ENCODE results near the gene TMPRSS11D. TPM values are rescaled to one million over a fixed set of nuclear protein-coding genes. Genes with fewer than 3 reads are reported as not detected.

The TMPRSS11D gene
- total RNA-seq, 2 experiments from 2014 or later = not detected

DNA sequence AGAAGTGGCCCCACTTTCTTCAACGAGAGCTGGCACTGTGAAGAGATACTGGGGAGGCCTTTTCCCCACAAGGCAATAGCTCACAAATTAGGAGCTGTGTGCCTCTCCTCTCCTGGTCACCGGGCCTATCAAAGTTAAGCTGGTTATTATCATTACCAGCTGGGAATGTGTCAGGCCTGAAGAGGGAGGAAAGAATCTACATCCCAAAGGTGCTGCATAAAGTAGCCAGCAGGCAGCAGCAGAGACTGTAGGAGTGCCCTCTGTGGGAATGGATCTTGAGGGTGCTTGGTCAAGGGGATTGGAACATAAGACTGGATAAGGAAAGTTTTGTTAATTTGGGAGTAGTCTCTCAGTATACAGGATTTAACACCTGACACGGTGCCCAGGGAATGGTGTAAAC is 9.1 kb upstream of the TMPRSS11D start:
- no peaks in the 10 kb centered on the region for H3K4me1 Mint-ChIP-seq (ENCODE audit: low read depth)
- no peak for DNase-seq
- H3K27ac Mint-ChIP-seq = no peak overlapping the region
- TF ChIP-seq, protein P1, sequence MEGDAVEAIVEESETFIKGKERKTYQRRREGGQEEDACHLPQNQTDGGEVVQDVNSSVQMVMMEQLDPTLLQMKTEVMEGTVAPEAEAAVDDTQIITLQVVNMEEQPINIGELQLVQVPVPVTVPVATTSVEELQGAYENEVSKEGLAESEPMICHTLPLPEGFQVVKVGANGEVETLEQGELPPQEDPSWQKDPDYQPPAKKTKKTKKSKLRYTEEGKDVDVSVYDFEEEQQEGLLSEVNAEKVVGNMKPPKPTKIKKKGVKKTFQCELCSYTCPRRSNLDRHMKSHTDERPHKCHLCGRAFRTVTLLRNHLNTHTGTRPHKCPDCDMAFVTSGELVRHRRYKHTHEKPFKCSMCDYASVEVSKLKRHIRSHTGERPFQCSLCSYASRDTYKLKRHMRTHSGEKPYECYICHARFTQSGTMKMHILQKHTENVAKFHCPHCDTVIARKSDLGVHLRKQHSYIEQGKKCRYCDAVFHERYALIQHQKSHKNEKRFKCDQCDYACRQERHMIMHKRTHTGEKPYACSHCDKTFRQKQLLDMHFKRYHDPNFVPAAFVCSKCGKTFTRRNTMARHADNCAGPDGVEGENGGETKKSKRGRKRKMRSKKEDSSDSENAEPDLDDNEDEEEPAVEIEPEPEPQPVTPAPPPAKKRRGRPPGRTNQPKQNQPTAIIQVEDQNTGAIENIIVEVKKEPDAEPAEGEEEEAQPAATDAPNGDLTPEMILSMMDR (IDR thresholded peaks at IDR 0.05) = no peak
- no peaks in the 10 kb centered on the region for H3K27me3 Mint-ChIP-seq
- no peak for ATAC-seq
- H3K36me3 Mint-ChIP-seq (ENCODE audit: low read depth) = no peaks in the 10 kb centered on the region
- CTCF ChIA-PET = interaction anchor here (1.7 kb wide), 1 partner anchor 146 kb away, joined by 5 read pairs; no protein-coding TSS in a partner anchor
- H3K4me3 Mint-ChIP-seq = no peak overlapping the region
- intact Hi-C loops (cut with micrococcal nuclease) = no loop called here
- POLR2A ChIA-PET = no interaction called here
- H3K9me3 Mint-ChIP-seq = no peaks in the 10 kb centered on the region

DNA sequence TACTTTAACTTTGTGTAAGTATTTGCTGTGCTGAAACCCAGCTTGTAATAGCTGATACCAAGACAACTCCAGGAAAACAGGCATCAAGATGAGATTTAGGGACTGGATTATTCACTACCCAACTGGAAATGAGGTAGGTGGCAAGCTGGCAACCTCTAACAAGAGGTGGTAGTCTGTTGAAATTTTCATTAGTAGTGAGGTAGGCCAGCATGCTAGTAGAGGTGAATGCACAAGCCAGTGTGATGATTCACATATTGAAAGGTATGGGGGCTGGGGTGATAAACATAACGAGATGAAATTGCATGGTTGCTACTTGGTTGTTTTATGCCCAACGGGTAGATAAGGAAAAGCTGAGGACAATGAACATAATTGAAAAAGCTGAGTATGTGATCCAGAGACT is 8.5 kb upstream of the TMPRSS11D start:
- TF ChIP-seq, protein P1 (IDR thresholded peaks at IDR 0.05) = no peak
- no peaks in the 10 kb centered on the region for H3K36me3 Mint-ChIP-seq (ENCODE audit: low read depth)
- H3K9me3 Mint-ChIP-seq = no peaks in the 10 kb centered on the region
- DNase-seq (no peak), ATAC-seq (no peak)
- ChIA-PET POLR2A (no interaction called here), CTCF (interaction anchor here (1.7 kb wide), 1 partner anchor 145 kb away, joined by 5 read pairs; no protein-coding TSS in a partner anchor)
- H3K27me3 Mint-ChIP-seq = no peaks in the 10 kb centered on the region
- intact Hi-C loops (cut with micrococcal nuclease) = no loop called here
- H3K27ac Mint-ChIP-seq = no peak overlapping the region
- no peak overlapping the region for H3K4me3 Mint-ChIP-seq
- no peaks in the 10 kb centered on the region for H3K4me1 Mint-ChIP-seq (ENCODE audit: low read depth)

DNA sequence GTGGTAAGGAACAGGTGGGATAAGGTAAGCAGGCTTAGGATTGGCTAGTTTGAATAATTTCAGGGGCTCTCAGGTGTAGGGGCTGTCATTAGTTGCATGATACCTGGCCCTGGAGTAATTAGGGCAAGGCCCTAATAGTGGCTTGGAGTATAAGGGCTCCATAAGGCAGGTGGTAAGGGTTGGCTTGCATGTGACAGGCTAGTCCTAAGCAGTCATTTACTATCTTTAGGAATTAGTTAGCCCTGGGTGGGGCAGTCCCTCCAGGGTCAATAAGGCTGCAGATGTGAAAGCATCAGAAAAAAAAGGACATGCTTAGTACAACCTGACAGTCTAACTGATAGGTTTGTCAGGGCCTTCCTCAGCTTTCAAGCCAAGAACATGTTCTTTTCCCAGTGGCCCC is 7.8 kb upstream of the TMPRSS11D start:
- TF ChIP-seq, protein P1 (IDR thresholded peaks at IDR 0.05) = no peak
- Mint-ChIP-seq H3K27ac (no peak overlapping the region), H3K36me3 (ENCODE audit: low read depth) (no peaks in the 10 kb centered on the region), H3K4me3 (no peak overlapping the region), H3K4me1 (ENCODE audit: low read depth) (no peaks in the 10 kb centered on the region), H3K27me3 (no peaks in the 10 kb centered on the region), H3K9me3 (no peaks in the 10 kb centered on the region)
- POLR2A ChIA-PET = no interaction called here
- CTCF ChIA-PET = interaction anchor here (0.6 to 1.7 kb wide), 2 partner anchors 9 to 145 kb away, joined by 3 to 5 read pairs; no protein-coding TSS in a partner anchor
- intact Hi-C loops (cut with micrococcal nuclease) = no loop called here
- no peak for ATAC-seq
- DNase-seq = no peak

DNA sequence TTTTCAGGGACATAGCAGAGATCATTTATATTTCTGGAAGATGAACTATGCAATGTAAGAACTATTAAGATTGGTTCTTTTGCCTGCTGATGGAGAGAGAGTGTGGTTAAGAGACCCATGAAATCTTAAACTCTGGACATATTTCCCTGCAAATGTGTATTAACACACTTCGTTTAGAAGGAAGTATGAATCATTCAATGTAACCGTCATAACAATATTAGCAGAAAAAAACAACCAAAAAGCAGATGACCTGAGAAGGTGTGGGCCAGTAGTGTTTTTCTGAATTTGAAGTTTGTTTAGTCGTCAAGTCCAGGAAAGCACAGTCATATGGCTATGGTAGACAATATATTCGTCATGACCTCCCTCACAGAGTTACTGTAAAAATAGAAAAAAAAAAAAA is 2.5 kb upstream of the TMPRSS11D start:
- Mint-ChIP-seq H3K36me3 (ENCODE audit: low read depth) (no peaks in the 10 kb centered on the region), H3K4me1 (ENCODE audit: low read depth) (no peaks in the 10 kb centered on the region), H3K4me3 (no peak overlapping the region), H3K9me3 (no peaks in the 10 kb centered on the region), H3K27me3 (peaks cover 3% of the 10 kb centered on the region), H3K27ac (no peak overlapping the region)
- intact Hi-C loops (cut with micrococcal nuclease) = no loop called here
- DNase-seq (no peak), ATAC-seq (no peak)
- TF ChIP-seq, protein P1 (IDR thresholded peaks at IDR 0.05) = no peak
- ChIA-PET CTCF (no interaction called here), POLR2A (no interaction called here)

DNA sequence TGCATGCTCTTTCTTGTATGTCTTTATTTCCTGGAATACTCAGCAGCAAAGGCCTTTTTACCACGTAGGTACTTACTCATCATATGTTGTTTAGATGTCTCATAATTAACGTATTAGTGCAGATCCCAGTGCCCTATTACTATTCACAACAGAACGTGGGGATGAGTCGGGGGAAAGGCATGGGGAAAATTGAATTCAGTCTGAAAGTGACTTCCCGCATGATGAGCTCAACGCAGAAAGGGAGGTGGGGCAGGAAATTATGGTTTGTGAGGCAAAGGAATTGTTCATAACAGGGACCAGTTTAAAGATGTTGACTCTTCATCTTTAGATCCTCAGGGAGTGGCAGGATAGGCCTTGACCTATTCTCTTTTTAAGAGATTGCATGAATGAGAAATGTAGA is 2.0 kb upstream of the TMPRSS11D start:
- POLR2A ChIA-PET = no interaction called here
- Mint-ChIP-seq H3K36me3 (ENCODE audit: low read depth) (no peaks in the 10 kb centered on the region), H3K4me3 (no peak overlapping the region)

More for the DNA sequence above, 2.0 kb upstream of the TMPRSS11D start:
- TF ChIP-seq, protein P1 (IDR thresholded peaks at IDR 0.05) = no peak
- intact Hi-C loops (cut with micrococcal nuclease) = no loop called here
- DNase-seq = no peak
- no peak for ATAC-seq
- H3K9me3 Mint-ChIP-seq = no peaks in the 10 kb centered on the region
- H3K27ac Mint-ChIP-seq = no peak overlapping the region
- no peaks in the 10 kb centered on the region for H3K4me1 Mint-ChIP-seq (ENCODE audit: low read depth)
- H3K27me3 Mint-ChIP-seq = peaks cover 3% of the 10 kb centered on the region
- CTCF ChIA-PET = no interaction called here

All from activated CD8-positive, alpha-beta T cell treated with anti-CD3 and anti-CD28 coated beads for 36 hours (primary cell).